Measurements from ENCODE around the gene HIRIP3. TPM values are rescaled to one million over a fixed set of nuclear protein-coding genes. Genes with fewer than 3 reads are reported as not detected.
A peak's percentile ranks its signal among the peaks of the same experiment; 100 is the strongest.

The HIRIP3 gene
- total RNA-seq, 1 donor from 2014 or later: 4.7 TPM

DNA sequence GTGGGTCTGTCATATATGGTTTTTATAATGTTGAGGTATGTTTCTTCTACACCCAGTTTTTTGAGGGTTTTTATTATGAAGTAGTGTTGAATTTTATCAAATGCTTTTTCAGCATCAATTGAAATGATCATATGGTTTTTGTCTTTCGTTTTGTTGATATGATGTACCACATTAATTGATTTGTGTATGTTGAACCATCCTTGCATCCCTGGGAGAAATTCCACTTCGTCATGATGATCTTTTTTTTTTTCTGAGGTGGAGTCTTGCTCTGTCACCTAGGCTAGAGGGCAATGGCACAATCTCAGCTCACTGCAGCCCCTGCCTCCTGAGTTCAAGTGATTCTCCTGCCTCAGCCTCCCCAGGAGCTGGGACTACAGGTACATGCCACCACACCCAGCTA, 47.5 kb downstream of the HIRIP3 start:
- no peak overlapping the region for H3K27ac ChIP-seq
- no peak overlapping the region for H3K9ac ChIP-seq
- TF ChIP-seq EZH2 (IDR thresholded peaks at IDR 0.05) (no peak), EZH2phosphoT487 (IDR thresholded peaks at IDR 0.05) (no peak)
- TF ChIP-seq, protein P1, sequence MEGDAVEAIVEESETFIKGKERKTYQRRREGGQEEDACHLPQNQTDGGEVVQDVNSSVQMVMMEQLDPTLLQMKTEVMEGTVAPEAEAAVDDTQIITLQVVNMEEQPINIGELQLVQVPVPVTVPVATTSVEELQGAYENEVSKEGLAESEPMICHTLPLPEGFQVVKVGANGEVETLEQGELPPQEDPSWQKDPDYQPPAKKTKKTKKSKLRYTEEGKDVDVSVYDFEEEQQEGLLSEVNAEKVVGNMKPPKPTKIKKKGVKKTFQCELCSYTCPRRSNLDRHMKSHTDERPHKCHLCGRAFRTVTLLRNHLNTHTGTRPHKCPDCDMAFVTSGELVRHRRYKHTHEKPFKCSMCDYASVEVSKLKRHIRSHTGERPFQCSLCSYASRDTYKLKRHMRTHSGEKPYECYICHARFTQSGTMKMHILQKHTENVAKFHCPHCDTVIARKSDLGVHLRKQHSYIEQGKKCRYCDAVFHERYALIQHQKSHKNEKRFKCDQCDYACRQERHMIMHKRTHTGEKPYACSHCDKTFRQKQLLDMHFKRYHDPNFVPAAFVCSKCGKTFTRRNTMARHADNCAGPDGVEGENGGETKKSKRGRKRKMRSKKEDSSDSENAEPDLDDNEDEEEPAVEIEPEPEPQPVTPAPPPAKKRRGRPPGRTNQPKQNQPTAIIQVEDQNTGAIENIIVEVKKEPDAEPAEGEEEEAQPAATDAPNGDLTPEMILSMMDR (IDR thresholded peaks at IDR 0.05): no peak
- H3K4me3 ChIP-seq: no peak overlapping the region
- H3K4me1 ChIP-seq: no peaks in the 10 kb centered on the region
- no peaks in the 10 kb centered on the region for H4K20me1 ChIP-seq (ENCODE audit: low read depth)
- no peaks in the 10 kb centered on the region for H3K36me3 Mint-ChIP-seq
- H3K9me3 Mint-ChIP-seq: peaks cover 17% of the 10 kb centered on the region
- no peak overlapping the region for H3K4me3 Mint-ChIP-seq
- H3K27ac Mint-ChIP-seq: no peak overlapping the region
- H3K27me3 ChIP-seq: no peaks in the 10 kb centered on the region
- H3K4me2 ChIP-seq: no peak overlapping the region
- H3K9me3 ChIP-seq (ENCODE audit: low read depth): no peaks in the 10 kb centered on the region
- peaks cover 6% of the 10 kb centered on the region for H3K4me1 Mint-ChIP-seq
- no peak for DNase-seq (ENCODE audit: low spot score)
- H3K79me2 ChIP-seq (ENCODE audit: low read depth): no peaks in the 10 kb centered on the region
- no peaks in the 10 kb centered on the region for H3K36me3 ChIP-seq
- no peak overlapping the region for H2AFZ ChIP-seq (replicated peaks)
- no peaks in the 10 kb centered on the region for H3K27me3 Mint-ChIP-seq (ENCODE audit: insufficient read depth, low read depth)
- peaks cover 8% of the 10 kb centered on the region for H3F3A ChIP-seq (ENCODE audit: low read depth)

DNA sequence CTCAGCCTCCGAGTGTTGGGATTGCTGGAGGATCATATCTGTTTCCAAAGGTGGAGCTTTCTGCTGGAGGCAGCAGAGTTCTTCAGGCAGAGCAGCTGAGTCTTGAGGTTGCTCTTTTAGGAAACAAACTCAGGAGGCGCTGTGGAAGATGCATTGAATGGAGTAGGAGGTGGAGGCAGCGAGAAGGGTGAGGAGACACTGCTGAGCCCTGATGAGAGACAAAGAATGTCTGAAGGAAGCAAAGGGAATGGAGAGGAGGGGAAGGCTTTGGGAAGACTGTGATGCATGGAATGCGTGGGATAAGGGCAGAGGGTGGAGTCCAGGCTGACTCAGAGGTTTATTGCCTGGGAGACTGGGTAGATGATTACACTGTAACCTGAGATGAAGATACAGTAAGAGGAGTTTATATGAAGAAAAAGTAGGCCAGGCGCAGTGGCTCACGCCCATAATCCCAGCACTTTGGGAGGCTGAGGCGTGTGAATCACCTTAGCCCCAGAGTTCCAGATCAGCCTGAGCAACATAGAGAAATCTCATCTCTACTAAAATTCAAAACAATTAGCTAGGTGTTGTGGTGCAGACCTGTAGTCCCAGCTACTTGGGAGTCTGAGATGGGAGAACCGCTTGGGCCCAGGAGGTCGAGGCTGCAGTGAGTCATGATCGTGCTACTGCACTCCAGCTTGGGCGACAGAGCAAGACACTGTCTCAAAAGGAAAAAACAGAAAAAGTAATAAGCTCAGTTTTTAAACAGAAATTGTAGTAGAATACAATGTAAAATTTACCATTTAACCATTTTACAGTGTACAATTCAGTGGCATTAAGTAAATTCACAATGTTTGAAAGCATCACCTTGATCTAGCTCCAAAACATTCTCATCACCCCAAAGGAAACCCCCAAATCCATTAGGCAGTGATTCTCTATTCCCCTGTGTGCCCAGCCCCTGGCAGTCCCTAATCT, 51.3 kb downstream of the HIRIP3 start:
- no peaks in the 10 kb centered on the region for H3K27me3 ChIP-seq
- Mint-ChIP-seq H3K27ac (no peak overlapping the region), H3K36me3 (no peaks in the 10 kb centered on the region), H3K9me3 (peaks cover 6% of the 10 kb centered on the region), H3K27me3 (ENCODE audit: insufficient read depth, low read depth) (no peaks in the 10 kb centered on the region), H3K4me1 (peaks cover 16% of the 10 kb centered on the region), H3K4me3 (no peak overlapping the region)
- H3K9me3 ChIP-seq (ENCODE audit: low read depth): no peaks in the 10 kb centered on the region
- peaks cover 8% of the 10 kb centered on the region for H3F3A ChIP-seq (ENCODE audit: low read depth)
- TF ChIP-seq, protein P1 (IDR thresholded peaks at IDR 0.05): peak; percentile 29
- TF ChIP-seq EZH2 (IDR thresholded peaks at IDR 0.05): no peak
- H4K20me1 ChIP-seq (ENCODE audit: low read depth): no peaks in the 10 kb centered on the region
- no peak overlapping the region for H3K9ac ChIP-seq
- H3K27ac ChIP-seq: no peak overlapping the region
- no peak overlapping the region for H3K4me3 ChIP-seq
- H3K79me2 ChIP-seq (ENCODE audit: low read depth): no peaks in the 10 kb centered on the region
- peak; percentile 51 for DNase-seq (ENCODE audit: low spot score)
- no peak overlapping the region for H3K4me2 ChIP-seq
- peak overlapping the region; percentile 11 for H2AFZ ChIP-seq (replicated peaks)
- H3K4me1 ChIP-seq: no peaks in the 10 kb centered on the region
- no peaks in the 10 kb centered on the region for H3K36me3 ChIP-seq

Other genes with a start within 250 kb of the HIRIP3 start
- not detected in 2 replicates for gene C16orf54, start 249.6 kb downstream of the HIRIP3 start, total RNA-seq (ENCODE audit: low replicate concordance)
- not detected in 2 replicates for gene ZG16, start 217.4 kb downstream of the HIRIP3 start, total RNA-seq (ENCODE audit: low replicate concordance)
- 173 and 275 TPM in 2 replicates for gene KIF22, start 204.9 kb downstream of the HIRIP3 start, total RNA-seq (ENCODE audit: low replicate concordance)
- gene MAZ, start 189.1 kb downstream of the HIRIP3 start, total RNA-seq (ENCODE audit: low replicate concordance): 120 and 220 TPM in 2 replicates
- 23.5 and 71.4 TPM in 2 replicates for gene PRRT2, start 183.4 kb downstream of the HIRIP3 start, total RNA-seq (ENCODE audit: low replicate concordance)
- gene PAGR1, start 179.5 kb downstream of the HIRIP3 start, total RNA-seq (ENCODE audit: low replicate concordance): 47.2 and 88.3 TPM in 2 replicates
- 2.4 and 4.4 TPM in 2 replicates for gene MVP, start 175.2 kb downstream of the HIRIP3 start, total RNA-seq (ENCODE audit: low replicate concordance)
- 21.0 and 61.7 TPM in 2 replicates for gene CDIPT, start 132.4 kb downstream of the HIRIP3 start, total RNA-seq (ENCODE audit: low replicate concordance)
- 11.7 and 31.5 TPM in 2 replicates for gene SEZ6L2, start 96.1 kb downstream of the HIRIP3 start, total RNA-seq (ENCODE audit: low replicate concordance)
- 0.97 and 4.5 TPM in 2 replicates for gene ASPHD1, start 95.1 kb downstream of the HIRIP3 start, total RNA-seq (ENCODE audit: low replicate concordance)
- 3.9 and 12.0 TPM in 2 replicates for gene KCTD13, start 69.4 kb downstream of the HIRIP3 start, total RNA-seq (ENCODE audit: low replicate concordance)
- 50.7 and 123 TPM in 2 replicates for gene TMEM219, start 33.5 kb downstream of the HIRIP3 start, total RNA-seq (ENCODE audit: low replicate concordance)
- gene TAOK2, start 21.7 kb downstream of the HIRIP3 start, total RNA-seq (ENCODE audit: low replicate concordance): 13.8 and 49.9 TPM in 2 replicates
- gene INO80E, start 624 bp upstream of the HIRIP3 start, total RNA-seq (ENCODE audit: low replicate concordance): 104 and 129 TPM in 2 replicates
- gene DOC2A, start 15.4 kb upstream of the HIRIP3 start, total RNA-seq (ENCODE audit: low replicate concordance): 3.1 and 8.1 TPM in 2 replicates
- gene C16orf92, start 27.6 kb upstream of the HIRIP3 start, total RNA-seq (ENCODE audit: low replicate concordance): not detected in 2 replicates
- gene TLCD3B, start 35.7 kb upstream of the HIRIP3 start, total RNA-seq (ENCODE audit: low replicate concordance): 2.4 and 9.0 TPM in 2 replicates
- gene ALDOA, start 70.1 kb upstream of the HIRIP3 start, total RNA-seq (ENCODE audit: low replicate concordance): 469 and 981 TPM in 2 replicates
- gene PPP4C, start 80.4 kb upstream of the HIRIP3 start, total RNA-seq (ENCODE audit: low replicate concordance): 93.3 and 166 TPM in 2 replicates
- 0.39 and 2.8 TPM in 2 replicates for gene TBX6, start 96.3 kb upstream of the HIRIP3 start, total RNA-seq (ENCODE audit: low replicate concordance)
- gene YPEL3, start 100.6 kb upstream of the HIRIP3 start, total RNA-seq (ENCODE audit: low replicate concordance): 6.8 and 30.7 TPM in 2 replicates
- 0.12 and 0.13 TPM in 2 replicates for gene GDPD3, start 117.9 kb upstream of the HIRIP3 start, total RNA-seq (ENCODE audit: low replicate concordance)
- gene MAPK3, start 127.6 kb upstream of the HIRIP3 start, total RNA-seq (ENCODE audit: low replicate concordance): 20.9 and 41.1 TPM in 2 replicates
- 9.4 and 10.6 TPM in 2 replicates for gene CORO1A, start 188.0 kb upstream of the HIRIP3 start, total RNA-seq (ENCODE audit: low replicate concordance)
- gene BOLA2B, start 198.0 kb upstream of the HIRIP3 start, total RNA-seq (ENCODE audit: low replicate concordance): 90.4 and 133 TPM in 2 replicates
- 10.4 and 31.7 TPM in 2 replicates for gene SLX1A, start 198.3 kb upstream of the HIRIP3 start, total RNA-seq (ENCODE audit: low replicate concordance)
- 6.2 and 8.5 TPM in 2 replicates for gene SULT1A3, start 203.6 kb upstream of the HIRIP3 start, total RNA-seq (ENCODE audit: low replicate concordance)